Pancreas (tissue), 10 donors: ENCODE results near the gene PHACTR3. TPM values are rescaled to one million over a fixed set of nuclear protein-coding genes. Genes with fewer than 3 reads are reported as not detected.

ENCODE experiments used
- ATAC-seq, 4 donors: fragments of 200-7000 bp; cut with Tn5 transposase; one replicate each; pipeline versions ENCODE4 v1.8.0 to v1.9.1; 2020; ENCODE audit warnings: mild to moderate bottlenecking in 4 of 4, moderate library complexity in 4 of 4
- DNase-seq, 6 donors: peaks; one replicate each; pipeline ENCODE4 v3.0.0-alpha.2; 2020
- FAIRE-seq: peaks from 2 replicates; lab custom pipeline; 2012; peaks lifted over from hg19 to GRCh38; lab: Jason Lieb, UNC
- H3K27ac ChIP-seq, 4 donors: fragments of 200-600 bp; sonication (generic); 1 replicate in 3 of 4; 2 replicates in 1 of 4; pipeline versions ENCODE4 v1.5.0 to v1.8.0; 2020
- H3K27me3 ChIP-seq, 4 donors: fragments of 200-600 bp; one replicate each; pipeline ENCODE4 v1.8.0; 2021
- H3K36me3 ChIP-seq, 3 donors: fragments of 200-600 bp; sonication (generic) in 1 of 3; one replicate each; pipeline versions ENCODE4 v1.5.0 to v1.8.0; 2020 to 2021
- H3K4me1 ChIP-seq, 3 donors: fragments of 200-600 bp; one replicate each; pipeline ENCODE4 v1.8.0; 2021
- H3K4me3 ChIP-seq, 4 donors: fragments of 200-600 bp; sonication (generic) in 2 of 4; one replicate each; pipeline versions ENCODE4 v1.5.0 to v1.8.0; 2020 to 2021
- H3K9me3 ChIP-seq, 4 donors: fragments of 200-600 bp; one replicate each; pipeline ENCODE4 v1.8.0; 2021
- WGBS, 2 donors: extraction: QIAGEN DNeasy Blood & Tissue Kit; methylation state at CpG; one replicate each; pipeline ENCODE4 v1.1.7; 2013; 5-methylcytosine and 5-hydroxymethylcytosine counted together
- intact Hi-C, 3 donors: fragments of 100-400 bp; cut with DNase I; formaldehyde crosslinking; loops; one replicate each; pipeline versions ENCODE4 v1.11.1 to v1.14.2; 2022
- polyA plus RNA-seq, 2 donors: library from polyadenylated mRNA; stranded (reverse); fragments of 200-250 nt; gene quantifications; one replicate each; pipeline ENCODE4 v1.2.3, GENCODE V29; 2013
- total RNA-seq, 6 donors: library from RNA; stranded (reverse); fragmentation: NEBNext Ultra II Directional in 4 of 6; extraction: Animal tissue kit (Norgen Biotek cat#: 25700) in 4 of 6; gene quantifications; one replicate each; pipeline versions ENCODE4 v1.2.1 to v1.2.4, GENCODE V29; 2021 to 2023
- TF ChIP-seq, protein P1 (sequence below), 4 donors: fragments of 200-600 bp; sonication (generic) in 3 of 4; IDR thresholded peaks; one replicate each; pipeline versions ENCODE4 v1.5.0 to v1.8.0; 2021; ENCODE audit warnings: antibody characterized with exemption in 4 of 4
- donor health status: healthy with polysubstance abuse.
- donor health status: DM: no; HTN: no; CAD: no; lungs with moderate emphysema.
- donor health status: DM: no; HTN: no; CAD: no.
- donor health status: control.
- donor health status: control.
- donor health status: Bipolar disorder and iron deficiency.
- donor health status: DM: yes; HTN: yes; CAD: no.
- donor health status: DM: no; HTN: no; CAD: no.
- donor health status: DM: no; HTN: no; CAD: no.
- donor health status: DM: yes; HTN: yes; CAD: no.

The PHACTR3 gene
- total and polyA plus RNA-seq, 8 donors, result 0.14 to 1.5 (median 0.35) TPM; not detected in 3

DNA sequence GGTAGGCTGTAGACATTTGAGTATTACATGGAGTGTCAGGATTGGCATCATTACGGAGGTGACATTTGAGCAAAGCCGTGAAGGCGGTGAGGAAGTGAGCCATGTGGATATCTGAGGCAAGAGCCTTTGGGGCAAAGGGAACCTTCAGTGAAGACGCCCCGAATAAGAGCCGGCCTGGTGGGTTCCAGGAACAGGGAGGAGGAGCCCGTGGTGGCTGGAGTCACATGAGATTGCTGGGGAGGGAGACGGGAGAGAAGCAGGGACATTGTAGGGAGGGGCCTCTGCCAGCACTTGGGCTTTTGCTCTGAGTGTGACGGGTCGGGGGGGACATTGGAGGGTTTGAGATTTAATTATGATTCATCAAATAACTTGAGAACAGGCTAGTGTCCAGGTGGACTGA, 78.3 kb downstream of the PHACTR3 start:
- FAIRE-seq, result no peak
- intact Hi-C loops, result no loop called here
- Histone ChIP-seq H3K4me1 (no peaks in the 10 kb centered on the region), H3K36me3 (no peaks in the 10 kb centered on the region), H3K4me3 (no peak overlapping the region), H3K27ac (no peak overlapping the region), H3K27me3 (no peaks in the 10 kb centered on the region), H3K9me3 (no peaks in the 10 kb centered on the region)
- TF ChIP-seq, protein P1, sequence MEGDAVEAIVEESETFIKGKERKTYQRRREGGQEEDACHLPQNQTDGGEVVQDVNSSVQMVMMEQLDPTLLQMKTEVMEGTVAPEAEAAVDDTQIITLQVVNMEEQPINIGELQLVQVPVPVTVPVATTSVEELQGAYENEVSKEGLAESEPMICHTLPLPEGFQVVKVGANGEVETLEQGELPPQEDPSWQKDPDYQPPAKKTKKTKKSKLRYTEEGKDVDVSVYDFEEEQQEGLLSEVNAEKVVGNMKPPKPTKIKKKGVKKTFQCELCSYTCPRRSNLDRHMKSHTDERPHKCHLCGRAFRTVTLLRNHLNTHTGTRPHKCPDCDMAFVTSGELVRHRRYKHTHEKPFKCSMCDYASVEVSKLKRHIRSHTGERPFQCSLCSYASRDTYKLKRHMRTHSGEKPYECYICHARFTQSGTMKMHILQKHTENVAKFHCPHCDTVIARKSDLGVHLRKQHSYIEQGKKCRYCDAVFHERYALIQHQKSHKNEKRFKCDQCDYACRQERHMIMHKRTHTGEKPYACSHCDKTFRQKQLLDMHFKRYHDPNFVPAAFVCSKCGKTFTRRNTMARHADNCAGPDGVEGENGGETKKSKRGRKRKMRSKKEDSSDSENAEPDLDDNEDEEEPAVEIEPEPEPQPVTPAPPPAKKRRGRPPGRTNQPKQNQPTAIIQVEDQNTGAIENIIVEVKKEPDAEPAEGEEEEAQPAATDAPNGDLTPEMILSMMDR (IDR thresholded peaks at IDR 0.05), result no peak
- DNase-seq, result no peak
- no peak for ATAC-seq
- WGBS, 2 donors, result 55 to 70% methylated on average over 10 of the region's 10 CpGs

DNA sequence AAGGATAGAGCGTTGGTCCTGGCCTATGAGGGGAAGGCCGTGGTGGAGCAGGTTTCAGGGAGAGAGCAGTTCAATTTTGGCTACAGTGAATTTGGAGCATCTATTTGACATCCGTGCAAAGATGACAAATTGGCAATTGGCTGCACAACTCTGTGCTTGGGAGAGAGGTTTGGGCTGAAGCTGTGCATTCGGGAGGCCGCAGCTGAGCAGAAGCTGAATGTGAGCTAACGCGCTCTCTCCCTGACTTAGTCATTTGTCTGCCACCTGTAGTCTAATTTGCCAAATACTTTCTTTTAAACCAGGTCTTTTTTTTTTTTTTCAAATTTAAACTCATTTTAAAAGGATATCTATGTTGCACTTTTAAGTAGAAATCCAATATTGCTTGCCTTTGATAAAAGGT, 78.8 kb downstream of the PHACTR3 start:
- TF ChIP-seq, protein P1 (IDR thresholded peaks at IDR 0.05), result no peak

DNA sequence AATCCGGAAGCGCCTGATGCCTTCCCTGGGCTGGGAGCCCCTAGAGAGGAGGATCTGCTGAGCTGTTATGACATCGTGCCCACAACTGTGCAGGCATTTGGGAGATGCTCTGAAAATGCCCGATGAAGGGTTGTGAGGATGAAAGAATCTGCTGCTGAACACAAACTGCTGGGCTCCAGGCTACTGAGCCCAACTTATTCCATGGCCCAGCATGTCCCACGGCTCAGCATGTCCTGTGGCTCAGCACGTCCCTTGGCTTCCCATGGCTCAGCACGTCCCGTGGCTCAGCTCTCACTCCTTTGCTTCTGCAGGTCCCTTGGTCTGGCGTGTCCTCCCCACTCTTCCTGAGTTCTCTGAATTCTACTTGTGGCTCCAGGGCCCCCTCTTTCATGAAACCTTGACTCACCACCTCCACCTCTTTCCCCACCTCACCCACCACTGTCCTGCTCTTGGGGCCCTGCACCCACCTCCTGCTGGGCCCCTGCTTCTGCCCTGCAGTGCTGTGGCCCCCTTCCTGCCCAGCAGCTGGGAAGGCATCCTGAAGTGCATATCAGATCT, 80.4 kb downstream of the PHACTR3 start:
- Histone ChIP-seq H3K27me3 (no peaks in the 10 kb centered on the region), H3K4me1 (no peaks in the 10 kb centered on the region), H3K9me3 (no peaks in the 10 kb centered on the region), H3K36me3 (no peaks in the 10 kb centered on the region), H3K27ac (no peak overlapping the region), H3K4me3 (no peak overlapping the region)
- no peak for ATAC-seq
- FAIRE-seq, result no peak
- intact Hi-C loops, result no loop called here
- DNase-seq, result no peak
- WGBS, 2 donors, result 54 to 67% methylated on average over 9 of the region's 9 CpGs
- TF ChIP-seq, protein P1 (IDR thresholded peaks at IDR 0.05), result no peak

More for the DNA sequence above, 78.8 kb downstream of the PHACTR3 start:
- Histone ChIP-seq H3K36me3 (no peaks in the 10 kb centered on the region), H3K27me3 (no peaks in the 10 kb centered on the region), H3K4me1 (no peaks in the 10 kb centered on the region), H3K9me3 (no peaks in the 10 kb centered on the region), H3K4me3 (no peak overlapping the region), H3K27ac (no peak overlapping the region)
- WGBS, 2 donors, result 76 to 83% methylated on average over 7 of the region's 7 CpGs
- intact Hi-C loops, result no loop called here
- FAIRE-seq (no peak), ATAC-seq (no peak), DNase-seq (no peak)

DNA sequence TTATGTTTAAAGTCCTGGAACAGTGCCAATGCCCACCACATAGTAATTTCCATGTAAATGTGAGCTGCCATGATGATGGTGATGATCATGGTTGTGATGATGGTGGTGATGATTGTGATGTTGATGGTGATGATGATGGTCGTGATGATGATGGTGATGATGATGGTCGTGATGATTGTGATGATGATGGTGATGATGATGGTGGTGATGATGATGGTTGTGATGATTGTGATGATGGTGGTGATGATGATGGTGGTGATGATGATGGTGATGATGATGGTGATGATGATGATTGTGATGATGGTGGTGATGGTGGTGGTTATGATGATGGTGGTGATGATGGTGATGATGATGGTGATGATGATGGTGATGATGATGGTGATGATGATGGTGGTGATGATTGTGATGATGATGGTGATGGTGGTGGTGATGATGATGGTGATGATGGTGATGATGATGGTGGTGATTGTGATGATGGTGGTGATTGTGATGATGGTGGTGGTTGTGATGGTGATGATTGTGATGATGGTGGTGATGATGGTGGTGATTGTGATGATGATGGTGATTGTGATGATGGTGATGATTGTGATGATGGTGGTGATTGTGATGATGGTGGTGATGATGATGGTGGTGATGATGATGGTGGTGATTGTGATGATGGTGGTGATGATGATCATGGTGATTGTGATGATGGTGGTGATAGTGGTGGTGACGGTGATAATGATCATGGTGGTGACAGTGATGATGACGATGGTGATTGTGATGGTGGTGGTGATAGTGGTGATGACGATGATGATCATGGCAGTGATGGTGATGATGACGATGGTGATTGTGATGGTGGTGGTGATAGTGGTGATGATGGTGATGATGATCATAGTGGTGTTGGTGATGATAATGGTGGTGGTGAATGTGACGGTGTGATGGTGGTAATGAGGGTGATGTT, 82.3 kb downstream of the PHACTR3 start:
- Histone ChIP-seq H3K27ac (no peak overlapping the region), H3K4me3 (no peak overlapping the region), H3K4me1 (no peaks in the 10 kb centered on the region), H3K9me3 (no peaks in the 10 kb centered on the region), H3K36me3 (no peaks in the 10 kb centered on the region), H3K27me3 (no peaks in the 10 kb centered on the region)
- intact Hi-C loops, result no loop called here
- WGBS, 2 donors, result 80 to 91% methylated on average over 7 of the region's 7 CpGs
- DNase-seq (no peak), ATAC-seq (no peak), FAIRE-seq (no peak)
- TF ChIP-seq, protein P1 (IDR thresholded peaks at IDR 0.05), result no peak

DNA sequence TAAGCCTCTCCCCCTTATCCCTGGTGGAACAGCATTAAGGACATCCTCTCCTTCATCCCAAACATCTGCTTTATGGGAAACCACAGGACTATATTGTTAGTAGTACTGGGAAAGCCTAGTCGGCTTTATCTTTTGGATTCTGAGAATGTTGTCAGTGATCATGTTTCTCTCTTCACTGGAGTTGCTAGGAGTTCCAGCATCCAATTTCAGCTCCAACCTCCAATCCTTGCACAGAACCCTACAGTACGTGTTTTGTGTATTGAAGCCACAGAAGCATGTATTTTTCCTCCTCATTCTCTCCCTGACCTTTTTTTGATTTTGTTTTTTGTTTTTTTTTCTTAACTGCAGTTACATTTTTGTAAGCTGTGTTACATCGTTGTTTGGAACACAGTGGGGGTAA, 84.0 kb downstream of the PHACTR3 start:
- FAIRE-seq, result no peak
- 48 to 52% methylated on average over 3 of the region's 3 CpGs for WGBS, 2 donors
- no peaks in the 10 kb centered on the region for H3K36me3 ChIP-seq
- no peak for ATAC-seq
- H3K27me3 ChIP-seq, result no peaks in the 10 kb centered on the region
- TF ChIP-seq, protein P1 (IDR thresholded peaks at IDR 0.05), result no peak
- DNase-seq, result no peak
- no peak overlapping the region for H3K4me3 ChIP-seq
- H3K9me3 ChIP-seq, result no peaks in the 10 kb centered on the region
- intact Hi-C loops, result no loop called here
- no peaks in the 10 kb centered on the region for H3K4me1 ChIP-seq
- no peak overlapping the region for H3K27ac ChIP-seq
